ENCODE measurements around the gene KRT9.

DNA sequence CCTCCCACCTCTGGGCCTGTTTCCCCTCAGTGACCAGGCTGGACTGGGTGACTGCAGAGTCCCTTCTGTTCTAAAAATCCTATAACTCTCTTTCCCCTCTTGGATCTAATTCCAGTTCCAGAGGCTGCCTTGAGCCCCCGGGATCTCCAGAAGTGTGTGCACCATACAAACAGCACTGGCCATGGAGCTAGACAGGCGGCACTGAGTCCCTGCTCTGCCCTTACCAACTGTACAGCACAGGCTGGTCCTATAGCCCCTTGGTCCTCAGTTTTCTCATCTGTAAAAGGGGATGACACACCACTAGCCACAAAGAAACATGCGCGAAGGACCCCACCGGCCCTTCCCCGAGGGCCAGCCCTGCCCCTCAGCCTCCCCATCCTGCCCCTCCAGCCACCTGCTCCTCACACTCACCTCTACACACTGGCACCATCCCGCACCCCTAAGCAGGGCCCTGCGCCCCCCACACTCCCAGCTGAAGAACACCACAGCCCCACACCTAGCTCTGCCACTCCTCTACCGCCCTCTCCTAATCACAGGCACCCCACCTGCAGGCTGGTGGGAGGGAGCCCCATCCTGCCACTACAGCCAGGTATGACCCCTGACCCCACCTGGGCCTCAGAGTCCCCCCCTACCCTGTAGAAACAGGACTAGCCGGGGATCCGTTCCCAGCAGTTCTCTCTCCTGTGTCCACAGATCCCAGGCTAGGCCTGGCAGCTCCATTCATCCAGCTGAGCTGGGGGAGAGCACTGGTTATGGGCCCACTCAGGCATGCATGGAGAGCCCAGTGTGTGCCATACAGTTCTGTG, 41.6 kb upstream of the KRT9 start:
- TF ChIP-seq, protein P1, sequence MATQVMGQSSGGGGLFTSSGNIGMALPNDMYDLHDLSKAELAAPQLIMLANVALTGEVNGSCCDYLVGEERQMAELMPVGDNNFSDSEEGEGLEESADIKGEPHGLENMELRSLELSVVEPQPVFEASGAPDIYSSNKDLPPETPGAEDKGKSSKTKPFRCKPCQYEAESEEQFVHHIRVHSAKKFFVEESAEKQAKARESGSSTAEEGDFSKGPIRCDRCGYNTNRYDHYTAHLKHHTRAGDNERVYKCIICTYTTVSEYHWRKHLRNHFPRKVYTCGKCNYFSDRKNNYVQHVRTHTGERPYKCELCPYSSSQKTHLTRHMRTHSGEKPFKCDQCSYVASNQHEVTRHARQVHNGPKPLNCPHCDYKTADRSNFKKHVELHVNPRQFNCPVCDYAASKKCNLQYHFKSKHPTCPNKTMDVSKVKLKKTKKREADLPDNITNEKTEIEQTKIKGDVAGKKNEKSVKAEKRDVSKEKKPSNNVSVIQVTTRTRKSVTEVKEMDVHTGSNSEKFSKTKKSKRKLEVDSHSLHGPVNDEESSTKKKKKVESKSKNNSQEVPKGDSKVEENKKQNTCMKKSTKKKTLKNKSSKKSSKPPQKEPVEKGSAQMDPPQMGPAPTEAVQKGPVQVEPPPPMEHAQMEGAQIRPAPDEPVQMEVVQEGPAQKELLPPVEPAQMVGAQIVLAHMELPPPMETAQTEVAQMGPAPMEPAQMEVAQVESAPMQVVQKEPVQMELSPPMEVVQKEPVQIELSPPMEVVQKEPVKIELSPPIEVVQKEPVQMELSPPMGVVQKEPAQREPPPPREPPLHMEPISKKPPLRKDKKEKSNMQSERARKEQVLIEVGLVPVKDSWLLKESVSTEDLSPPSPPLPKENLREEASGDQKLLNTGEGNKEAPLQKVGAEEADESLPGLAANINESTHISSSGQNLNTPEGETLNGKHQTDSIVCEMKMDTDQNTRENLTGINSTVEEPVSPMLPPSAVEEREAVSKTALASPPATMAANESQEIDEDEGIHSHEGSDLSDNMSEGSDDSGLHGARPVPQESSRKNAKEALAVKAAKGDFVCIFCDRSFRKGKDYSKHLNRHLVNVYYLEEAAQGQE (IDR thresholded peaks at IDR 0.05; ENCODE audit: low read depth, low read length): no peak
- TF ChIP-seq NR2C2 (IDR thresholded peaks at IDR 0.05; ENCODE audit: borderline replicate concordance, control insufficient read depth, insufficient read length, low read depth) (no peak), FOXM1 (IDR thresholded peaks at IDR 0.05; ENCODE audit: low read depth, low read length) (no peak), MAX (IDR thresholded peaks at IDR 0.05; ENCODE audit: low read depth, low read length) (no peak), EZH2 (IDR thresholded peaks at IDR 0.05; ENCODE audit: borderline replicate concordance, control insufficient read depth, low read depth, low read length) (no peak), STAT1 (conservative IDR thresholded peaks at IDR 0.05) (no peak)
